Measurements from ENCODE around the gene SNRPA1. TPM values are rescaled to one million over a fixed set of nuclear protein-coding genes. Genes with fewer than 3 reads are reported as not detected.

The SNRPA1 gene
- total RNA-seq, 1 experiment from 2014 or later: 106 TPM

DNA sequence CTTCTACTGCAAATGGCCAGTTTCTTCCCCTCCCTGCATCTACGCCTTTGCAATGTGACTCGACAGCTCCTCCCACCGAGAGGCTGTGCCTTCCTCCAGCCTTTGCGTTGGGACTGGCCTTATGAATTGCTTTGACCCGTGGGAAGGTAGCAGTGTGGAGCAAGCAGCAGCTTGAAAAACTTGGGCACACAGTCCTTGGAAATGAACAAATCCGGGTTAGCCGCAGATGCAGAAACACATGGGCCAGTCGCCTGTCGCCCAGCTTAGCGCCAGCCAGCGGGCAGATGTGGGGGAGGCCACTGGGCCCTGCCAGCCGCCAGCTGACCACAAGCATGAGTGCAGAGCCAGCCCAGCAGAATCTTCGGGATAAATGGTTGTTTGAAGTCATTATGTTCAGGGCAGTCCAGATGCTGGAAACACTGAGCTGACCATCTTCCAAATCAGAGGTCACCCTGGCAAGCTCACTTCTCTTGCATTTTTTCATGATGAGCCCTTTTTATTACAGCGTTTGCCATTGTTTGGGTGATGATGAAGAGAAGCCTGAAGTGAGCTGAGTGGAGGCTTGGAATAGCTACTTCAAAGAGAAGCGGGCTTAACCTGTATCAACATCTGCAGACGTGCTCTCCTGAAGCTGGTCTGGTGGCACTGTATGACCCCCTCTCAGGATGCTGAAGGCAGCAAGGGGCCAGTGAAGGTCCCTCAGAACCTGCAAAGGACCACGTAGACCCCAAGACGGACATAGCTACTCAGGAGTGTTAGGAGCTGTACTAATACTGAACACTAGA, 27.5 kb downstream of the SNRPA1 start:
- no peak for DNase-seq (ENCODE audit: low spot score)
- in situ Hi-C loops (cut with HindIII; ENCODE audit: low sequenced_read_pairs): no loop called here

DNA sequence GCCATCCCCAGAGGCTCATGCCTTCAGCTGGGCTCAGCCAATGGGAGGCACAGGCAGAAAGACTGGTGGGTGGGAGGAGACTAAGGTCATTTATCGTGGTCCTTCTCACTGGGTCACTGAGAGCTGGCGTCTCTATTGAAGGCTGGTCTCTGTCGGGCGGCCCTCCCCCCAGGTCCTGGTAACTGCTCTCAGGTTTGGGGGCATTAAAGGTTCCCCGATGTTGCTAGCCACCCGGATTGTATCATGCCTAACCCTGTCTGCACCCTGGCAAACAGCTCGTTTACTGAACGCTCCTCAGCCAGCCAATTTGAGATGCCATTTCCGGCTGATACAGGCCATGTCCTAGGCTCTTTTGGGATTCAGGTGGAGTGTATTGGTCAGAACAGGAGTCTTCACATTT, 28.3 kb downstream of the SNRPA1 start:
- in situ Hi-C loops (cut with HindIII; ENCODE audit: low sequenced_read_pairs): no loop called here
- no peak for DNase-seq (ENCODE audit: low spot score)

DNA sequence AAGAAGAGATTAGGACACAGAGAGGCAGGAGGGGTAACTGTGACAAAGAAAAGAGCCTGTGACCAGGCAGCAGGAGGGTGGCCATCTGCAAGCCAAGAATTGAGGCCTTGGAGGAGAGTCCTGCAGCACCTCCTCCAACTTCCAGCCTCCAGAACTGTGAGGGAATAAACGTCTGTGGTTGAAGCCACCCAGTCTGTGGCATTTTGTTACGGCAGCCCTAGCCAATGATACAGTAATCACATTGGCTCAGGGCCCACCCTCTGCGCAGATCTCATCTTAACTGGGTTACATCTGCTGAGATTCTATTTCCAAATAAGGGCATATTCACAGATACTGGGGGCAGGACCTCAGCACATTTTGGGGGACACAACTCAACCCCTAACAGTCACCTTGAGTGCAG, 29.0 kb downstream of the SNRPA1 start:
- DNase-seq (ENCODE audit: low spot score): no peak
- in situ Hi-C loops (cut with HindIII; ENCODE audit: low sequenced_read_pairs): no loop called here

GRCh38 chr15:101264911-101265641, 30.0 kb downstream of the SNRPA1 start:
- DNase-seq (ENCODE audit: low spot score): no peak
- in situ Hi-C loops (cut with HindIII; ENCODE audit: low sequenced_read_pairs): no loop called here

DNA sequence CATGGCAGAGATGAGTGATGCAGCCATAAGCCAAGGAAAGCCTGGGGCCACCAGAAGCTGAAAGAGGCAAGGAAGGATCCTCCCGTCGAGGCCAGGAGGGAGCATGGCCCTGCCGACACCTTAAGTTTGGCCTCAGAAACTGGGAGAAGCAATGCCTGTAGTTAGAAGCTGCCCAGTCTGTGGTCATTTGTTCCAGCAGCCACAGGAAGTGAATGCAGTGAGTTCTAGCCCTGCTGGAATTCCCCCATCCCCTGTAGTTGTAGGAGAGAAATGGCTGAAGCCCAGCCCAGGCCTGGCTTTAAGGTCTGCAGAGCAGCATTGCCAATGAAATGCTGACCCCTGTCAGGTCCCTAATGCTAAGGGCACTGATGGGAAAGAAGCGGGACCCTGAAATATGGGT, 31.0 kb downstream of the SNRPA1 start:
- in situ Hi-C loops (cut with HindIII; ENCODE audit: low sequenced_read_pairs): no loop called here
- DNase-seq (ENCODE audit: low spot score): no peak

DNA sequence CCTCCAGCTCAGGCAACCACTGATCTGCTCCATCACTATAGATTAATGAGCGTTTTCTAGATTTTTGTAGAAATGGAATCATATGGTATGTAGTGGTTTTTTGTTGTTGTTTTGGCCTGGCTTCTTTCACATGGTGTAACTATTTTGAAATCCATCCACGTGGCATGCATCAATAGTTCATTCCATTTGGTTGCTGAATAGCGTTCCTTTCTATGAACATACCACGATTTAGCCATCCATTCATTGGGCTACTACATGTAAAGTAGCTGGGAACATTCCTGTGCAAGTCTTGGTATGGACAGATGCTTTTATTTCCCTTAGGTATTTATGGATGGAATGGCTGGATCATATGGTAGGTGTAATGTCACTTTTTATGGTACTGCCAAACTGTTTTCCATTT, 32.5 kb downstream of the SNRPA1 start:
- in situ Hi-C loops (cut with HindIII; ENCODE audit: low sequenced_read_pairs): no loop called here

GRCh38 chr15:101258238-101259144, 36.6 kb downstream of the SNRPA1 start:
- DNase-seq (ENCODE audit: low spot score): peak; percentile 79
- in situ Hi-C loops (cut with HindIII; ENCODE audit: low sequenced_read_pairs): no loop called here

More for the DNA sequence above, 32.5 kb downstream of the SNRPA1 start:
- no peak for DNase-seq (ENCODE audit: low spot score)

GRCh38 chr15:101256757-101257156, 38.3 kb downstream of the SNRPA1 start:
- DNase-seq (ENCODE audit: low spot score): no peak
- in situ Hi-C loops (cut with HindIII; ENCODE audit: low sequenced_read_pairs): no loop called here

DNA sequence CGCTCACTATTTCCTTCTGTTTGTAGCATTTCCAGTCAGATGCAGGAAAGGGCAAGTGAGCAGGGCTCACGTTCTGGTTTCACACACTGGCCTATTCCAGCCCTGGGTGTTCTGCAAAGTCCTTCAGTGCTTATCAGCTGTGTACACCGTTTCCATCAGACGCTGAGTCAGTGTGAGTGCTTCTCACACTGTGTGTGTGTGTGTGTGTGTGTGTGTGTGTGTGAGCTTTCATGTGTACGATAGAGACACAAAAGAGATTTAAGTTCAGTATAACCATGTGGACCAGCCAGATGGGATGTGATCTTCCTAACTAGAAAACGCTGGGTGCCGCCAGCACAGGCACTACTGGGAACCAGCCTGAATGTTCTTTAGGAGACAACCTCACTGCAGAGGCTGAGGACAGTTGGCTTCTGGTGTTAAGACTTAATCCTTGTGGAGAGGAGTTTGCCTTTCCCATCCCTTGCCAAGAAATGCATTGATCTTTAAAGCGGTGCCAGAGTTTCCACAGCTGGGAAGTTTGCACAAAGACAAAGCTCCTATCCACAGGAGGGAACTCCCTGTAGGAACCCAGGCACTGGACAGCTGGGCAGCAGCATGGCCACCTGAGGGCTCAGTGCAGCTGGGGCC, 39.3 kb downstream of the SNRPA1 start:
- in situ Hi-C loops (cut with HindIII; ENCODE audit: low sequenced_read_pairs): no loop called here

DNA sequence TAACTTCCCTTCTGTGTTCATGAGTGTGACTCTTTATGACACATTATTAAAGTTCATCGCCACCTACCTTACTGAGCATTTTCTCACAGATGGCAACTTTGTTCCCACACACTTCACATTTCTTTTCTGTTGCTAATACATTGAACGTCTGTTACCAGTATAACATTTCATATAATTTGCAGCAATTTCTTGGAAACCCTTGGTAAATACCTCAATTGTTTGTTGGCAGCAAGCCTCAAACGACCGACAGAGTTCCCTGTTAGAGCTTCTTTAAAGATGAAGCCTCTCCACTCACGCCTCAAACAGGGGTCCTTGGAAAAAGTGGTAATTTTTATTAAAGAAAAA, 40.0 kb downstream of the SNRPA1 start:
- in situ Hi-C loops (cut with HindIII; ENCODE audit: low sequenced_read_pairs): no loop called here
- DNase-seq (ENCODE audit: low spot score): no peak

More for the DNA sequence above, 39.3 kb downstream of the SNRPA1 start:
- no peak for DNase-seq (ENCODE audit: low spot score)

DNA sequence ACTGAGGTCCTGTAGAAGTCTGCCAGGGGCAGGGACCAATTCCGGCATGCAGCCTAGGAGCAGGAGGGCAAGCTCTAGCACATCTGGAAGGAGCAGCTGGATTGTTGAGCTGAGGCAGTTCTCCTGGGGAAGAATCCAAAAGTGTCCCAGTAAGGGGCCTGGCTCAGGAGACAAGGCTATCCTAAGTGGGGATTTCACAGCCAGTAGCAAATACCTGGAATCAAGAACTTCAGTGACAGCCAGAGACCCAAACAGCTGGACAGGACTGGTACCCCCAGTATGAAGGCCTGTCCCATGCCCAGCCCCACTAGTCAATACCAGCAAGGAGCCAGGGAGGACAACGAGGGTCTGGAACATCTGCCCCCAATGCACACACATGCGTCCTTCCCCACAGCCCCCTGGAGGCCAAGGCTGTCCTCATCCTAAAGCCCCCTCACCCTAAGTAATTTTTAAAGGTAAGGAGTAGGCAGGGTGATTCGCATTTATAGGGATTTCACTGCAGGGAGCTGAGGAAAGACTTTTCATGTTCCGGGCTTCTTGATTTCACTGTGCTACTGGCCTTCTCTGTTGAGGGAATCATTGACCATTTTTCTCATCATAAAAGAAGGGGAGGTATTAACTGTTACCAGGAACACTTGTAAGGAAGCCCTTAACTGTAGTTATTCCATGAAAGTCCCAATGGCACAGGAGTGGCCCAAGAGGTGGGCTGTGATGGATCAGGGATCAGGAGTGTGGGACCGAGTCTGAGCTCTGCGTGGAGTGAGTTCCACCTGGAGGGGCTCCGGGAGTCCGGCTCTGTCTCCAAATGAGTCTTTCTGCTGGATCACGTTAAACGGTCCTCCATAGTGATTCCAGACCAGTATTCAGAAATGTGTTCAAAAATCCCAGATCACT, 40.6 kb downstream of the SNRPA1 start:
- DNase-seq (ENCODE audit: low spot score): no peak
- in situ Hi-C loops (cut with HindIII; ENCODE audit: low sequenced_read_pairs): no loop called here

GRCh38 chr15:101252836-101253235, 42.2 kb downstream of the SNRPA1 start:
- in situ Hi-C loops (cut with HindIII; ENCODE audit: low sequenced_read_pairs): no loop called here
- DNase-seq (ENCODE audit: low spot score): no peak

DNA sequence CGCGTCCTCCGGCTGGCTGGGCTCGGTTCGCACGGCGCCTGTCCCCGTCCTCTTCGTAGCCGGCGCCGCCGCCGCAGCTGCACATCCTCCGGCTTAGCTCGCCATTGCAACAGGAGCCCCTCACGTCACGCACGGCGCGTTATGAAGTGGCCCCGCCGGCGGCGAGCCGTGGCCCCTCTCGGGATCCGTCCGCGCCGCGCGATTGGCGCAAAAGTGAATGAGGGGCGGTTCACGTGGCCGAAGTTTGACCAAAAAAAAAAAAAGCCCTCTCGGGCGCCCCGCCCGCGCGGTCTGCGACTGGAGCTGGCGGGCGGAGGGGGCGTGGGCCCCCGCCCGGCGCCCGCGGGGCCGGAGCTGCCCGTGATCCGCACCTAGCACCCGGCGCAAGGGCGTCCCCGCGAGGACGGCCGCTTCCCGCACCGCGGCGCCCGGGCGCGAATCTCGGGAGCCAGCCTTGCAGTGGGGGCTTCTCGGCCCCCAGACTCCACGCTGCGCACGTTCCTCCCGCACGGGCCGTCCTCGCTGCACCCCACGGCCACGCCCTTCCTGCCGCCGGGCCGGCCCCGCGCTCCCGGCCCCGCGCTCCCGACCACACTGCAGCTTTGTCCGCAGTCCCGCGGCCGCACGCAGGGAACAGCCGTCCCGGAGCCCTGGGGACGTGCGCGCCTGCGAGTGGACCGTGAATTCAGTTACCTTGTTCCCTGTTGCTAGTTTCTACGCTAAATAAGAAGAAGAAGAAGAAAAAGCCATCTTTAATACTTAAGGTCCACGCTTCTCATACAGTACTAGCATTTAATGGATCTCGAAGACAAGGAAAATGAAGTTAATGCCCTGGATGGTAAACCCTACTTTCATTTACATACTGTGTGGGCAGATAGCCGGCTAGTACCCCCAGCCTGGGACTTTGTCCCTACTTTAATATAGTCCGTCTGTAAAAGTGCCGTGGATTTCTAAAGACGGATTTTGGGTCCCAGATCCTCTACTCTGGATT, 42.9 kb downstream of the SNRPA1 start, which contains the start of gene CHSY1:
TSS of gene CHSY1 (minus strand) at position 219 of the 991 bp plus-strand sequence. CDS start 592 bp downstream, outside the sequence.
- in situ Hi-C loops (cut with HindIII; ENCODE audit: low sequenced_read_pairs): no loop called here

DNA sequence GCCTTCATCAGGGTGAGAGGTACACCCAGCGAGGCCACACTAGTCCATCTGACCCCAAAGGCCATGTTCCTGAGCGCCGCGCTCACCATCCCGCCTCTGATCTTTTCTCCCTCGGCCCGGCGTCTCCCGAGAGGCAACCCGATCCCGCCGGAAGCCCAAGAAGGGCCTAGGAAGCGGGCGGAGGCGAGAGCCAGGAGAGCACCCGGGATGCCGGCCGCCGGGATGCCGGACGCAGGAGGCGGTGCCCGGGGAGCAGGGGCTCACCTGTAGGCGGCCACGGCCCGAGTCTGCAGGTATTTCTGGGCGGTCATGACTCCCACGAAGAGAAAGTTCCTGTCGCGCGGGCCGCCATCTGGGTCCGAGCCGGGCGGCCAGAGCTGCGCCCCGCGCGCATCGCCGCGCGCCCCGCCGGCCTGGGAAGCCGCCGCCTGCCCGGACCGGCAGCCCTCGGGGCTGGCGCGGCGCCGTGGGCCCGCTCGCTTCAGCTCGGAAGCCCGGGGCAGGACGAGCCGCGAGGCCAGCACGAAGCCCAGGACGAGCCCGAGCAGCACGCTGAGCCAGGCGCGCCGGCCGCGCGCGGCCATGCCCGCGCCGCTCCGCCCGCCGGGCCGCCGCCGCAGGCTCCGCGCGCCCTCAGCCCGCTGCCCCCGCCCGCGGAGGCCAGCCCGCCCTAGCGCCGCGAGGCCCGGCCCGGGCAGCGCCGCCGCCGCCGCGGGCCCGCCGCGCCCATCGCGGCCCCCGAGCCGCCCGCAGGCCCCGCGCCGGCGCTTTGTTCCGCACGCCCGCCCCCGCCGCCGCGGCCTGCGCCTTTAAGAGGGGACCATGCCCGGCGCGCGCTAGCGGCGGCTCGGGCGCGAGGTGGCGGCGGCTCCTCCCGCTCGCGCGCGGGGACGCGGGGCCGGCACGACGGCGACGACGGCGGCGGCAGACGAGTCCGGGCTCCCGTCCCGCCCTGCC, 43.9 kb downstream of the SNRPA1 start:
- in situ Hi-C loops (cut with HindIII; ENCODE audit: low sequenced_read_pairs): no loop called here
- peak; percentile 21 for DNase-seq (ENCODE audit: low spot score)

More for the DNA sequence above, 42.9 kb downstream of the SNRPA1 start, which contains the start of gene CHSY1:
- peak; percentile 82 for DNase-seq (ENCODE audit: low spot score)

DNA sequence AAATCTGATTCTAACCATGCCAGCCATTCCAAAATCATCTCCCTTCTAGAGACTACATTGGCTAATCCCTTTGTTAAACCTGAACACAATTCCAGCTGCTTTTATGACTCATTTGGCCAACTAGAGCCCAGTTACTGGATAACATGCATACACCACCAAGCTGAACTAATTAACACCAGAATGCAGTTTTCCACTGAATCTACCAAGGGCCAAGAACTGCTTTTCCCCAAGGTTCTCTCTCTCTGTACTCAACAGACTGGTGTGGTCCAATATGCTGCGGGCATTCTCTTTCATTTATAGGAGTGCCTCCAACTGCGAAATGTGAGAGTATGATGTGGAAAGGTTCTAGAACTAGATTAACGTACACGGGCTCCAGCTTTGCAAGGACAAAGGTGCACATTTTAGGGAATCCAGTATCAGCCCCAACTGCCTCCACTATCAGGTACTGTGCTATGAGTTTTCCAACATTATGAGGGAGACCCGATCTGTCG, 44.7 kb downstream of the SNRPA1 start:
- in situ Hi-C loops (cut with HindIII; ENCODE audit: low sequenced_read_pairs): no loop called here
- peak; percentile 21 for DNase-seq (ENCODE audit: low spot score)

DNA sequence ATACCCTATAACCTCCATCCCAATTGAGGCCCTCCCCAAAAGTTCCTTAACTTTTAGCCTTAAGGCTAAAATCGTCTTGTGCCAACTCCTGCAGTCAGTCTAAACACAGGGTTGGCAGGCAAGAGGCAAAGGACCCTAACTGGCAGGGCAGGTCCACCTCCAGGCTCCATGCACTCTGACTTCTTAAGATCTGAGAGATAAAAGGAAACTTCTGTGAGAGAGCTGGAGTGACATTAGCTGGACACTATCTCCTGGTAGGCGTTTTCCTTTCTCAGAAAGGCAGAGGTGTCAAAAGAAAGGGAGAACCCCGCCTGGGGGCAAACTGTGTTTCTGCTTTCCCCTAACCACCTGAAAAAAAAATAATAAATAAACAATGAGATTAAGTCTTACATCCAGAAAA, 46.8 kb downstream of the SNRPA1 start:
- no peak for DNase-seq (ENCODE audit: low spot score)
- in situ Hi-C loops (cut with HindIII; ENCODE audit: low sequenced_read_pairs): no loop called here
